HEK293 (cell line): ENCODE measurements around the gene ZNF764.

Experiments used
- BCL11B ChIP-seq: fragments of 450-650 bp; formaldehyde crosslinking; IDR thresholded peaks from 2 replicates; pipeline ENCODE4 v1.5.1; 2016; ENCODE audit warnings: low read depth, missing biosample characterization, missing genetic modification characterization
- OSR2 ChIP-seq: fragments of 450-650 bp; formaldehyde crosslinking; IDR thresholded peaks from 2 replicates; pipeline ENCODE4 v1.5.1; 2016; ENCODE audit warnings: missing biosample characterization, missing genetic modification characterization
- OVOL3 ChIP-seq: fragments of 450-650 bp; formaldehyde crosslinking; IDR thresholded peaks from 2 replicates; pipeline ENCODE4 v1.5.1; 2016; ENCODE audit warnings: missing biosample characterization, missing genetic modification characterization
- SALL2 ChIP-seq: fragments of 450-650 bp; formaldehyde crosslinking; IDR thresholded peaks from 2 replicates; pipeline ENCODE4 v1.5.0; 2017; ENCODE audit warnings: missing biosample characterization, mild to moderate bottlenecking, missing genetic modification characterization, borderline replicate concordance
- SP2 ChIP-seq: fragments of 450-650 bp; formaldehyde crosslinking; IDR thresholded peaks from 2 replicates; pipeline ENCODE4 v1.5.1; 2016; ENCODE audit warnings: missing biosample characterization, missing genetic modification characterization
- ZBTB49 ChIP-seq: fragments of 450-650 bp; formaldehyde crosslinking; IDR thresholded peaks from 2 replicates; pipeline ENCODE4 v1.5.1; 2016; ENCODE audit warnings: missing biosample characterization, missing genetic modification characterization, low read depth
- ZFP41 ChIP-seq: fragments of 450-650 bp; formaldehyde crosslinking; IDR thresholded peaks from 2 replicates; pipeline ENCODE4 v1.5.1; 2016; ENCODE audit warnings: missing biosample characterization, missing genetic modification characterization, borderline replicate concordance
- ZNF10 ChIP-seq: fragments of 450-650 bp; formaldehyde crosslinking; IDR thresholded peaks from 2 replicates; pipeline ENCODE4 v1.5.1; 2017; ENCODE audit warnings: missing biosample characterization, missing genetic modification characterization
- ZNF114 ChIP-seq: fragments of 450-650 bp; formaldehyde crosslinking; IDR thresholded peaks from 2 replicates; pipeline ENCODE4 v1.5.0; 2017; ENCODE audit warnings: missing biosample characterization, missing genetic modification characterization
- ZNF16 ChIP-seq: fragments of 450-650 bp; formaldehyde crosslinking; IDR thresholded peaks from 2 replicates; pipeline ENCODE4 v1.5.1; 2016; ENCODE audit warnings: low read depth, missing biosample characterization, missing genetic modification characterization
- ZNF18 ChIP-seq: fragments of 450-650 bp; formaldehyde crosslinking; IDR thresholded peaks from 2 replicates; pipeline ENCODE4 v1.5.1; 2016; ENCODE audit warnings: missing biosample characterization, missing genetic modification characterization
- ZNF184 ChIP-seq: fragments of 450-650 bp; IDR thresholded peaks from 2 replicates; pipeline ENCODE4 v1.5.1; 2018; ENCODE audit warnings: missing biosample characterization, mild to moderate bottlenecking, missing genetic modification characterization
- ZNF223 ChIP-seq: fragments of 450-650 bp; formaldehyde crosslinking; IDR thresholded peaks from 2 replicates; pipeline ENCODE4 v1.5.1; 2016; ENCODE audit warnings: missing biosample characterization, missing genetic modification characterization
- ZNF280C ChIP-seq: fragments of 450-650 bp; formaldehyde crosslinking; IDR thresholded peaks from 2 replicates; pipeline ENCODE4 v1.5.1; 2016; ENCODE audit warnings: missing biosample characterization, missing genetic modification characterization
- ZNF280D ChIP-seq: fragments of 450-650 bp; formaldehyde crosslinking; IDR thresholded peaks from 2 replicates; pipeline ENCODE4 v1.5.1; 2016; ENCODE audit warnings: missing biosample characterization, missing genetic modification characterization
- ZNF324 ChIP-seq: fragments of 450-650 bp; formaldehyde crosslinking; IDR thresholded peaks from 2 replicates; pipeline ENCODE4 v1.5.1; 2016; ENCODE audit warnings: missing biosample characterization, missing genetic modification characterization
- ZNF335 ChIP-seq: fragments of 450-650 bp; formaldehyde crosslinking; conservative IDR thresholded peaks from 2 replicates; pipeline ENCODE4 v1.5.1; 2016; ENCODE audit warnings: missing biosample characterization, missing genetic modification characterization
- ZNF423 ChIP-seq: fragments of 450-650 bp; formaldehyde crosslinking; IDR thresholded peaks from 2 replicates; pipeline ENCODE4 v1.5.1; 2016; ENCODE audit warnings: missing biosample characterization, missing genetic modification characterization
- ZNF449 ChIP-seq: fragments of 450-650 bp; formaldehyde crosslinking; IDR thresholded peaks from 2 replicates; pipeline ENCODE4 v1.5.1; 2017; ENCODE audit warnings: missing biosample characterization, mild to moderate bottlenecking, missing genetic modification characterization, moderate library complexity
- ZNF704 ChIP-seq: fragments of 450-650 bp; formaldehyde crosslinking; IDR thresholded peaks from 2 replicates; pipeline ENCODE4 v1.5.1; 2016; ENCODE audit warnings: missing biosample characterization, missing genetic modification characterization
- ZNF76 ChIP-seq: fragments of 450-650 bp; formaldehyde crosslinking; IDR thresholded peaks from 2 replicates; pipeline ENCODE4; 2016; ENCODE audit warnings: low read depth, missing biosample characterization, missing genetic modification characterization, borderline replicate concordance

ZNF764 gene

GRCh38 chr16:30526823-30527634 lies 31.1 kb downstream of the ZNF764 start (continued):
- no peak for TF ChIP-seq ZNF18
- TF ChIP-seq SP2 (tag by site-specific recombination): peak; percentile 100
- no peak for TF ChIP-seq ZNF280D
- no peak for TF ChIP-seq ZNF16
- TF ChIP-seq ZNF76 (tag by site-specific recombination): peak; percentile 89
- no peak for TF ChIP-seq SALL2
- no peak for TF ChIP-seq ZNF704
- no peak for TF ChIP-seq ZNF423 (tag by site-specific recombination)
- peak; percentile 84 for TF ChIP-seq ZNF324 (tag by site-specific recombination)
- no peak for TF ChIP-seq ZBTB49 (tag by site-specific recombination)
- TF ChIP-seq ZNF10 (tag by site-specific recombination): 0 out of 2 replicates have a peak, but pooled peaks have one; percentile 27
- no peak for TF ChIP-seq ZNF223
- TF ChIP-seq ZFP41 (tag by site-specific recombination): no peak
- TF ChIP-seq OVOL3 (tag by site-specific recombination): peak; percentile 80
- TF ChIP-seq ZNF114 (tag by site-specific recombination): no peak
- TF ChIP-seq BCL11B (tag by site-specific recombination): peak; percentile 83; the same call in 1 of the 2 replicates
- peak; percentile 98 for TF ChIP-seq ZNF335
- TF ChIP-seq OSR2 (tag by site-specific recombination): peak; percentile 13; the same call in 1 of the 2 replicates
- TF ChIP-seq ZNF184 (tag by site-specific recombination): no peak
- peak; percentile 88 for TF ChIP-seq ZNF449 (tag by site-specific recombination)
- TF ChIP-seq ZNF280C: no peak
- TF ChIP-seq, all 188 proteins: peak for 87
